Neural progenitor cell (in vitro differentiated cells): Measurements from ENCODE around the gene CPN2. TPM values are rescaled to one million over a fixed set of nuclear protein-coding genes. Genes with fewer than 3 reads are reported as not detected.

Experiments
- DNase-seq: peaks from one replicate; pipeline ENCODE4 v3.0.0-alpha.2; 2016; ENCODE audit warnings: low spot score
- H2AFZ ChIP-seq: fragments of 200-600 bp; sonication (generic); replicated peaks from 2 replicates; pipeline ENCODE4 v1.6.1; 2016; ENCODE audit warnings: antibody characterized with exemption
- H3F3A ChIP-seq: fragments of 200-600 bp; sonication (generic); 2 replicates; pipeline ENCODE4 v1.6.1; 2016; ENCODE audit warnings: antibody characterized with exemption, low read depth
- H3K27ac ChIP-seq: fragments of 200-600 bp; sonication (generic); 2 replicates; pipeline ENCODE4 v1.5.1; 2016; ENCODE audit warnings: mild to moderate bottlenecking
- H3K27me3 ChIP-seq: fragments of 200-600 bp; sonication (generic); 2 replicates; pipeline ENCODE4 v1.6.1; 2016; ENCODE audit warnings: mild to moderate bottlenecking, moderate library complexity
- H3K36me3 ChIP-seq: fragments of 200-600 bp; sonication (generic); 2 replicates; pipeline ENCODE4 v1.5.1; 2016
- H3K4me1 ChIP-seq: fragments of 200-600 bp; sonication (generic); 2 replicates; pipeline ENCODE4 v1.6.1; 2016; ENCODE audit warnings: mixed run types
- H3K4me2 ChIP-seq: fragments of 200-600 bp; sonication (generic); 2 replicates; pipeline ENCODE4 v1.6.1; 2016
- H3K4me3 ChIP-seq: fragments of 200-600 bp; sonication (generic); 2 replicates; pipeline ENCODE4 v1.5.1; 2016
- H3K79me2 ChIP-seq: fragments of 200-600 bp; sonication (generic); 2 replicates; pipeline ENCODE4 v1.6.1; 2016; ENCODE audit warnings: low read depth
- H3K9ac ChIP-seq: fragments of 200-600 bp; sonication (generic); 2 replicates; pipeline ENCODE4 v1.6.1; 2016
- H3K9me3 ChIP-seq: fragments of 200-600 bp; sonication (generic); 2 replicates; pipeline ENCODE4 v1.5.1; 2016; ENCODE audit warnings: low read depth
- H4K20me1 ChIP-seq: fragments of 200-600 bp; sonication (generic); 2 replicates; pipeline ENCODE4 v1.6.1; 2016; ENCODE audit warnings: low read depth
- H3K27ac Mint-ChIP-seq: 3 replicates; pipeline ENCODE4 v1.8.0; 2021; ENCODE audit warnings: mixed read lengths
- H3K27me3 Mint-ChIP-seq: 2 replicates; pipeline ENCODE4 v1.8.0; 2022; ENCODE audit warnings: low read depth, mild to moderate bottlenecking, inconsistent platforms, moderate library complexity, mixed read lengths; ENCODE audit not compliant: insufficient read depth
- H3K36me3 Mint-ChIP-seq: 3 replicates; pipeline ENCODE4 v1.8.0; 2021; ENCODE audit warnings: mixed read lengths
- H3K4me1 Mint-ChIP-seq: 3 replicates; pipeline ENCODE4 v1.8.0; 2021; ENCODE audit warnings: mixed read lengths
- H3K4me3 Mint-ChIP-seq: 3 replicates; pipeline ENCODE4 v1.8.0; 2021; ENCODE audit warnings: mild to moderate bottlenecking, moderate library complexity, mixed read lengths
- H3K9me3 Mint-ChIP-seq: 3 replicates; pipeline ENCODE4 v1.8.0; 2020; ENCODE audit warnings: mixed read lengths
- CTCF ChIP-seq: fragments of 200-600 bp; sonication (generic); IDR thresholded peaks from 2 replicates; pipeline ENCODE4 v1.5.1; 2017; ENCODE audit warnings: antibody characterized with exemption, mild to moderate bottlenecking
- EZH2 ChIP-seq: fragments of 200-600 bp; sonication (generic); IDR thresholded peaks from 2 replicates; pipeline ENCODE4 v1.6.1; 2017; ENCODE audit warnings: antibody characterized with exemption, mild to moderate bottlenecking, moderate library complexity
- EZH2phosphoT487 ChIP-seq: fragments of 200-600 bp; sonication (generic); IDR thresholded peaks from 2 replicates; pipeline ENCODE4 v1.6.1; 2017; ENCODE audit warnings: antibody characterized with exemption
- total RNA-seq: library from RNA; depleted of rRNA; stranded (reverse); fragments of >200 nt; gene quantifications from 2 replicates; pipeline ENCODE4 v1.2.3, GENCODE V29; 2015; ENCODE audit warnings: low replicate concordance

Gene CPN2
- total RNA-seq, 1 donor from 2014 or later: not detected

GRCh38 chr3:194368918-194369317 lies 17.8 kb upstream of the CPN2 start:
- TF ChIP-seq EZH2phosphoT487 (no peak), EZH2 (no peak), CTCF (no peak)
- H3K36me3 ChIP-seq: no peaks in the 10 kb centered on the region
- H3K9ac ChIP-seq: no peak overlapping the region
- Mint-ChIP-seq H3K27me3 (peaks cover 19% of the 10 kb centered on the region), H3K27ac (peak overlapping the region; percentile 78), H3K9me3 (no peaks in the 10 kb centered on the region), H3K4me1 (peaks cover 33% of the 10 kb centered on the region), H3K36me3 (no peaks in the 10 kb centered on the region), H3K4me3 (no peak overlapping the region)
- no peak overlapping the region for H2AFZ ChIP-seq
- no peaks in the 10 kb centered on the region for H3K79me2 ChIP-seq
- DNase-seq: no peak
- H3F3A ChIP-seq: peaks cover 10% of the 10 kb centered on the region
- H3K4me1 ChIP-seq: peaks cover 30% of the 10 kb centered on the region
- no peak overlapping the region for H3K4me3 ChIP-seq
- H4K20me1 ChIP-seq: no peaks in the 10 kb centered on the region
- H3K27ac ChIP-seq: no peak overlapping the region
- no peak overlapping the region for H3K4me2 ChIP-seq
- H3K9me3 ChIP-seq: no peaks in the 10 kb centered on the region
- peaks cover 12% of the 10 kb centered on the region for H3K27me3 ChIP-seq

- TF ChIP-seq CTCF (no peak), EZH2phosphoT487 (no peak), EZH2 (no peak)
Measured at GRCh38 chr3:194367992-194368841, 17.1 kb upstream of the CPN2 start.

GRCh38 chr3:194365978-194366490 lies 14.9 kb upstream of the CPN2 start:
- Mint-ChIP-seq H3K27ac (no peak overlapping the region), H3K36me3 (no peaks in the 10 kb centered on the region)
- H3K79me2 ChIP-seq: no peaks in the 10 kb centered on the region

More at GRCh38 chr3:194367992-194368841, 17.1 kb upstream of the CPN2 start:
- peaks cover 19% of the 10 kb centered on the region for H3K27me3 Mint-ChIP-seq
- H3K79me2 ChIP-seq: no peaks in the 10 kb centered on the region
- peaks cover 38% of the 10 kb centered on the region for H3K4me1 Mint-ChIP-seq
- H3K27ac Mint-ChIP-seq: no peak overlapping the region
- H3K27me3 ChIP-seq: peaks cover 12% of the 10 kb centered on the region
- no peaks in the 10 kb centered on the region for H3K36me3 Mint-ChIP-seq
- H3K9me3 ChIP-seq: no peaks in the 10 kb centered on the region
- no peak overlapping the region for H3K27ac ChIP-seq
- no peak overlapping the region for H3K4me2 ChIP-seq
- H3K36me3 ChIP-seq: no peaks in the 10 kb centered on the region
- peaks cover 10% of the 10 kb centered on the region for H3F3A ChIP-seq
- H3K9me3 Mint-ChIP-seq: no peaks in the 10 kb centered on the region
- peaks cover 30% of the 10 kb centered on the region for H3K4me1 ChIP-seq
- H3K4me3 ChIP-seq: no peak overlapping the region
- DNase-seq: peak; percentile 40
- no peaks in the 10 kb centered on the region for H4K20me1 ChIP-seq
- H3K9ac ChIP-seq: no peak overlapping the region
- H3K4me3 Mint-ChIP-seq: no peak overlapping the region
- no peak overlapping the region for H2AFZ ChIP-seq

More at GRCh38 chr3:194365978-194366490, 14.9 kb upstream of the CPN2 start:
- TF ChIP-seq EZH2phosphoT487 (no peak), EZH2 (no peak), CTCF (no peak)
- no peak for DNase-seq
- peaks cover 12% of the 10 kb centered on the region for H3K27me3 ChIP-seq
- no peak overlapping the region for H2AFZ ChIP-seq
- H4K20me1 ChIP-seq: no peaks in the 10 kb centered on the region
- no peaks in the 10 kb centered on the region for H3K9me3 Mint-ChIP-seq
- H3K4me3 Mint-ChIP-seq: no peak overlapping the region
- peaks cover 12% of the 10 kb centered on the region for H3K27me3 Mint-ChIP-seq
- no peaks in the 10 kb centered on the region for H3K9me3 ChIP-seq
- no peak overlapping the region for H3K4me3 ChIP-seq
- peaks cover 38% of the 10 kb centered on the region for H3K4me1 Mint-ChIP-seq
- H3K4me2 ChIP-seq: no peak overlapping the region
- no peaks in the 10 kb centered on the region for H3K36me3 ChIP-seq
- H3F3A ChIP-seq: peaks cover 9% of the 10 kb centered on the region
- no peak overlapping the region for H3K27ac ChIP-seq
- H3K4me1 ChIP-seq: peaks cover 30% of the 10 kb centered on the region
- no peak overlapping the region for H3K9ac ChIP-seq
